Stimulated activated CD4-positive, alpha-beta T cell treated with anti-CD3 and anti-CD28 coated beads, Interleukin-4, amount 100 ng/mL, for 1 hour (primary cell): Measurements from ENCODE around the gene MAP3K21.

Experiments used
- DNase-seq: peaks from one replicate; pipeline ENCODE4 v3.0.0-alpha.2; 2020

MAP3K21 gene

DNA sequence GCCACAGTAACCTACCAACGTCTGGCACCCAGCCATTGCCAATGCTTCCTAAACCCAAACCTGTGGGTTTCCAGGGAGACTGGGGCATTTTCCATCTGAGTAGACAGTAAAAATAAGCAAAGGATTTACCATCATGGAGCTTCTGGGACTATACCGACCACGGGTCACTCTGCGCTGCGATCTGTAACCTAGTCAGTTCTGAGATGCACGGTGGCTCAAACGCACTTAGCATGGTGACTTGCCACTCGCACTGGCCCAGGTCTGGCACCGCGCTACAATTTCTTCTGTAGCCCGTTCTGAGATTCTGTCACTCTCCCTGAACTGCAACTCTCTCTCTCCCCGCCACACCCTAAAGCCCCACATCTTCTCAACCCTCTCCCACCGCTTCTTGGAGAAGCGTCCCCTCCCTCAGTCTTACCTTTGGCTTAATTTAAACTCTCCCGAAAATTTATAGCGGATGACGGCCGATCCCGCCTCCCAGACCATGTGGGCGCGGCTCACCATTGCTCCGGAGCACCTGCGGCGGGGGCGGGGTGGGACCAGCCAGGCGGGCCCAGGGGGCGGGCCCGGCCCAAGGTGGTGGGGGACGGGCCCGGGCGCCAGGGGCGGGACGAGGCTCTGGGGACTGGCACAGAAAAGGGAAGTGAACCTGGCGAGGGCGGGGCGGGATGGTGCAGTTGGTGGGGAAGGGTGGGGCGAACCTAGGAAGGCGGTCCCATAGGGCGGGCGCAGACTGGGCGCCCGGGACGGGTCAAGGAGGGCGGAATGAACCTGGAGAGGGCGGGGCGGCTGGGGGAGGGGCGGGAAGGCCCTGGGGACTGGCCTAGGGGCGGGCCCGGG is 493 bp upstream of the MAP3K21 start:
- peak; percentile 84 for DNase-seq

DNA sequence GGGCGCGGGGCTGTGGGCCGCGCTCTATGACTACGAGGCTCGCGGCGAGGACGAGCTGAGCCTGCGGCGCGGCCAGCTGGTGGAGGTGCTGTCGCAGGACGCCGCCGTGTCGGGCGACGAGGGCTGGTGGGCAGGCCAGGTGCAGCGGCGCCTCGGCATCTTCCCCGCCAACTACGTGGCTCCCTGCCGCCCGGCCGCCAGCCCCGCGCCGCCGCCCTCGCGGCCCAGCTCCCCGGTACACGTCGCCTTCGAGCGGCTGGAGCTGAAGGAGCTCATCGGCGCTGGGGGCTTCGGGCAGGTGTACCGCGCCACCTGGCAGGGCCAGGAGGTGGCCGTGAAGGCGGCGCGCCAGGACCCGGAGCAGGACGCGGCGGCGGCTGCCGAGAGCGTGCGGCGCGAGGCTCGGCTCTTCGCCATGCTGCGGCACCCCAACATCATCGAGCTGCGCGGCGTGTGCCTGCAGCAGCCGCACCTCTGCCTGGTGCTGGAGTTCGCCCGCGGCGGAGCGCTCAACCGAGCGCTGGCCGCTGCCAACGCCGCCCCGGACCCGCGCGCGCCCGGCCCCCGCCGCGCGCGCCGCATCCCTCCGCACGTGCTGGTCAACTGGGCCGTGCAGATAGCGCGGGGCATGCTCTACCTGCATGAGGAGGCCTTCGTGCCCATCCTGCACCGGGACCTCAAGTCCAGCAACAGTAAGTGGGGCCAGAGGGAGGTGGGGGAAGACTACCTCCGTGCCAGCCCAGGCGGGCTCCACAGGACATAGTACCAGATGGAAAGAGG is 808 bp downstream of the MAP3K21 start:
- DNase-seq, result peak; percentile 31

DNA sequence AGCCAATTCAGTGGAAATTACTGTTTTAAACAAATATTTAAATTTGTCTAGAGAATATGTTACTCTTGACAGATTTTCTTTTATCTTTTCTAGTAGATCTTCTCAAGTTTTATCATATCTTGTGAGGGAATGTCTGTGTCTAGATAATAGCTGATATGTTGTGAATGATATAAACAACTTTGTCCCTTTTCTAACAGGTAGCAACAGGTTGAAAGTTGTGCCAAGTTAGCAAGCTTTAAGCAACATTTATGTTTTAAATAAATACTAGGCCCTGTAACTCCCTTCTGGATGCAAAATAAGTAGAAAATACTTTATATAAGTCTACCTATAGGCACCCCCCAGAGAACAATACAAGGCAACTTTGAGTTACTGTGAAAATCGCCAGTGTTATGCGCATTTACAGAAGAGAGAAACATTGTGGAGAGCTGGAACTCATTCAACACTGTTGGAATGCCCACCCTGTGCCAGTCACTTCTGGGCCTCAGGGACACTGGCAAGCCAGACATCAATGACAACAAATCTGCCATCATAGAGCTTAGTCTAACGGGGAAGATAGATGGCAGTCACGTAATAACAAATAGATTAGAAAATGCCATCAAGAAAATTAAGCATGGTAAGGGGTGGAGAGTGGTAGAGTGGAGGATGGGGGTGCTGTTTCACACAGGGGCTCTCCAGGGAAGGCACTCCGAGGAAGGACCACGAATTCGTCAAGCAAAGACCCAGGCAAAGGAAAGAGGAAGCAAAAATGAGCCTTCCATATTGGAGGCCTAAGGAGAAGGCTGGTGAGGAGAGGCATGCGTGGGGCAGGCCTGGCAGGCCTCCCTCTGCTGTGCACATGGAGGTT is 4.4 kb downstream of the MAP3K21 start:
- DNase-seq, result no peak

DNA sequence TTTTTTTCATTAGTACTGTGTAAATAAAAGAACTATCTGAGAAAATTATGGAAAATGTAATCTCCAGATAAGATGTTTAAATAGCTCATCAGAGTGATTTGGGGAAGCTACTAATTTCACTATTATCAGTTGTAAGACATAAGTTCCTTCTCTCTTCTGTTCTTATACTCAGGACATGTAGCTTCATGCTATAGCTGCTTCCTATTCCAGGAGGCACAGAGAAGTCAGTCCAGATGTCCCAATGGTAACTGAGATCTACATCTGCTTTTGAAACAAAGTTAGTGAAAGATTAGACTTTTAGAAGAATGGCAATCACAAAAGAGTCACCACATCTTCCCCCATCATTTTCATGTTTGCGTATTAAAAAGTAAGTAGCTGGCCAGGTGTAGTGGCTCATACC is 5.6 kb downstream of the MAP3K21 start:
- no peak for DNase-seq

DNA sequence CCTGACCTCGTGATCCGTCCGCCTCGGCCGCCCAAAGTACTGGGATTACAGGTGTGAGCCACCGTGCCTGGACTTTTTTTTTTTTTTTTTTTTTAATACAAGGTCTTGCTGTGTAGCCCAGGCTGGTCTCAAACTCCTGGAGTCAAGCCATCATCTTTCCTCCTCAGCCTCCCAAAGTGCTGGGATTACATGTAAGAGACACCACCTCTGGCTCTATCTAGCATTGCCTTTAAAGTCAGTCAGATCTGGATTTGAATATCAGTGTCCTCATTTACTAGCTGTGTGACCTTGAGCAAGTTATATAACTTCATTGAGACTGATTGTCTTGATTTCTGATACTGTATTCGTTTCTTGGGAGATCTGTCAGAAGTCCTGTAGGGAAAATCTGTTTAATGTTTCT is 6.6 kb downstream of the MAP3K21 start:
- no peak for DNase-seq

DNA sequence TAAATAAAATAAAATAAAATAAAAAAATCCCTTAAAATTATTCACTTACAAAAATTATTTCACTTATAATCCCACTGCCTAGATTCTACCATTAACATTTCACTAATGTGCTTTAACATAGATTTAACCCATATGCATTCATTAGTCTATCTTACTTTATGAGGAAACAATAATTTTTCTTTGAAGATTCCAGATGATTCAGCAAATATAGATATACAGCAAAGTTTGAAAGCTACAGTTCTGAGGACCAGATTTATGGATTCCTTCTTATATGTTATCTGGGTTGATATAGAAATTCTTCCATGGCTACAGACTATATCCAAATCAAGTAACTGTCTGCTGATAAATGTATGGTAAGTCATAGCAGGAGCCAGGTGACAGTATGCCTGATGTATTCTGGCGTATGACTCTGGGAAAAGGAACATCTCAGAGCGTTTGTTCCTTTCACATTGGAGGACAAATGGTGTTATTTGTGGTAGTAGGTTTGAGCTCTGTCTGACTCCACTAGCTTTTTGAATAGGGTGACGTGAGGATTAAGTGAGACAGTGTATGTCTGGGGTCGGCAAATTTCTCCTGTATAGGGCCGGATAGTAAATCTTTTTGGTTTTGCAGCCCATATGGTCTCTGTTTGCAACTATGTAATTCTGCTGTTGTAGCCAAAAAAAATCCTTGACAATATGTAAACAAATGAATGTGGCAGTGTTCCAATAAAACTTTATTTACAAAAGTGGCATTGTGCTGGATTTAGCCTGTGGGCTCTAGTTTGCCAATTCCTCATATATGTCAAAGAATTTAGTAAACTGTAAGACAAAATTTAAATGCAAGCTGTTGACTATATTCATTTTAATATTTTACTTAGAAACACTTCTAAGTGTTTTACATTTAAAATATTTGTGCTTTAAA is 9.3 kb downstream of the MAP3K21 start:
- no peak for DNase-seq

DNA sequence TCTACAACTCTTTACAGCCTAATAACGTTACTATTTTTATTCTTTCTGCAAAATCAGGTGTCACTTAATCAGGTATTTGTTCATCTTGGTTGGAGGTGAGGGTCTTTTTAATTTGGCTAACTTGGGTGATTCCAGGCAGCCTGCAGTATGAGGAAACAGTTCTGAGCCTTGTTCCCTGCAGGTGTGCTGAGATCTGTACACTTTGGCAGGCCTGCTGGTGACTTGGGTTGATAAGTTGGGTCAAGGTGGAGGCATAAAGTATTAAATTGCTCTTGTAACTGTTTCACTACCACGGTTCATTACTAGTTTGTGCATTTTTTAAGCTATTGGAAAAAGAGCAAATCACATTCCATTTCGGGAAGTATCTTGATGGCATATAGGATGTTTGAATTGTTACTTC is 10.0 kb downstream of the MAP3K21 start:
- no peak for DNase-seq

DNA sequence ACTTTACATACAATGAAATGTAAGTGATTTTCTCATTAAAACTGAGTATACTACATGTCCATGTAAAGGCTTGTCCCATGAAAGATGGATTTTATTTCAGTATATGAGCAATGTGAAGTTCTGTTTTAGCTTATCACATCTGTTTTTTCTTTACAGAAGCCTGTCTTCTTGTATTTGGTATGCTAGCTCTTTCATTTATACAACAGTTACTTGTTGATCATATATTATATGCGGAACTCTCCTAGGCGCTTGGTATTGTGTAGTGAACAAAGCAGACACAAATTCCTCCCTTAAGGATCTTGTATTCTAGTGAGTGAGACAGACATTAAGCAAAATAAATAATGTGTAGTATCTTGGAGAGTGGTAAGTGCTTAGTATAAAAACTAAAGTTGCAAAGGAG is 10.6 kb downstream of the MAP3K21 start:
- no peak for DNase-seq

DNA sequence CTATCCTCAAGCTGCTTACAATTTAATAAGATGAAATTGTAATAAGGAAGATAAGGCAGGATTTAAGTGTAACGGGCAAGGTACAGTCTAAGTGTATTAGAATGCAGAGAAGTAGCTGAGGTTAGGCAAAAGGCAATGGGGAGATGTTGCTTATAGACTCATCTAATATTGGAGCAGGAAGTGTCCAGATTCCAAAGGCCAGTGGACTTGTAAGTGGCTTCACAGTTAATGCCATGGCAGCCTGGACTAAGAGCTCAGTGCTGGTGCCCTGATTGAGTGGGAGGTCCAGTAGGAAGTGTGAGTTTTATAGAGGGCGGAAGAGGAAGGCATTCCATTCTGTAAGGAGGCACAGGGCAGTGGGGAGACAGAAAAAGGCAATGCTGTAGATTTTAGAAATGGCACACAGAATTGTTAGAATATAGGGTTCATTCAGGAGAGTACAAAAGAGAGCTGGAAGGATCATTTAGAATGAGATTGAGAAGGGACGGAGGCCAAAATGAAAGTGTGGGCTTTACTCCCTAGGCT is 12.6 kb downstream of the MAP3K21 start:
- no peak for DNase-seq

DNA sequence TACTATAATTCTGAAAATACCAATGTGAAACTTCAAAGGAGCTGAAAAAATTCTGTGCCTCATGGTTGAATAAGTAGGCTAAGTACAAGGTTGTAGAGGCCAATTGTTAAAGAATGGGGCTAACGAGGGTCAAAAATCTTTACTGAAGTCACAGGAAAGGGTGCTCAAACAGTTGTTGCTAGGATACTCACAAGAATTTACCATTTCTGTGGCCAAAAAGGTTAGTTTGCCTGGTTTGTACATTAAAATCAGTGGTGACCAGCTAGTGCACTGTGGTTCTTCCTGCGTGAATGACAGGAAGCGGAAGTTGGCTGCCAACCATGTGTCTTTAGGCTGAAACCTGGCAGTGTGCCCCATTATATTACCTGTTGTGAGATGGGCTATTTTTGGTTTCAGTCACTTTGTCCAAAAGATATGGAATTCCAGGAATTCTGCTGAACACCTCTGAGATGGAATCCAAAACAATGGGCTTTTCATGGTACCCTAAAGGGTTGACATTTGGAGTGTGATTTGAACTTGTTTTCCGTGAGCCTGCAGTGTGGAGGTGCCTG is 13.5 kb downstream of the MAP3K21 start:
- DNase-seq, result no peak

DNA sequence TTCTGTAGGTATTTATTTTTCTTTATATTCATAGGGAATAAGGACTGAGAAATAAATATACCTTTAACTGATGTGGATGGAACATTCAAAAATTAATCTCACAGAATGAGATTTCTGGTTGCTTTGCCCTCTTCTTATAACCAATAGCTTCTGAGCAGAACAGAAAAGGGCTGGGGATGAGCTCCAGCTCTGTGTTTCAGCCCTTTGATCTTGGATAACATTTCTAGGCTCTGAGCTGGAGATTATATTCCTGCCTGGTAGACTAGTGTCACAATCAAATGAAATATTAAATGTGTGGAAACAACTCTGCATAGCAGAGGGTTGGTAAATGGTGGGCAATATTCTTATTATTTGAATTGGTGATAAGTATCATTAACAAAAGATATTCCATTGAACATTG is 14.6 kb downstream of the MAP3K21 start:
- DNase-seq, result no peak

DNA sequence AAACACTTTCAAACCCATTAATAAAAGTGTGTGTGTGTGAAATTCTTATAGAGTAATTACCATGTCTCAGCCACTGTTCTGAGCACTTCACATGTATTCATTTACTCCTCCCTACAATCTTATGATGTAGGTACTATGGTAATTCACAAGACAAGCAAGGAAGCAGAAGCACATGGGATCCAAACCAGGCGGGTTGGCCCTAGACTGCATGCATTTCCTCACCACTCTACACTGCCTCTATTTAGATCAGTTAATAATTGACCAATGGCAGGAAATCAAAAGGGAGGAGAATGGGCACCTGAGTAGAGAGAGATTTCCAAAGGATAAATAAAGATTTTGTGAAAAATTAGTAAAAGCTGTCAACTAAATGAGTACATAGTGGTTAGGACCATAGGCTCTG is 15.7 kb downstream of the MAP3K21 start:
- DNase-seq, result no peak

DNA sequence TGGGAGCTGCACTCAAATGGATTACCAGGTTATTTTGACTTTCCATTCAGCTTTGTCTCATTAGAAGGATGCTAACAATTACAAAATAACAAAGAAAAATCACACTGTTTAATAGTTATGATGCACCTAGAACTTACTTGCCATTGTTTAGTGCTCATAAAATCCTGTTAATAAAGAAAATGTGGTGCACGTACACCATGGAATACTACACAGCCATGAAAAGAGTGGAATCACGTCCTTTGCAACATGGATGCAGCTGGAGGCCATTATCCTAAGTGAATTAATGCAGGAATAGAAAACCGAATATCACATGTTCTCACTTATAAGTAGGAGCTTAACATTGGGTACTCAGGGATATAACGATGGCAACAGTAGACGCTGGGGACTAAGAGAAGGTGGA is 19.8 kb downstream of the MAP3K21 start:
- no peak for DNase-seq

DNA sequence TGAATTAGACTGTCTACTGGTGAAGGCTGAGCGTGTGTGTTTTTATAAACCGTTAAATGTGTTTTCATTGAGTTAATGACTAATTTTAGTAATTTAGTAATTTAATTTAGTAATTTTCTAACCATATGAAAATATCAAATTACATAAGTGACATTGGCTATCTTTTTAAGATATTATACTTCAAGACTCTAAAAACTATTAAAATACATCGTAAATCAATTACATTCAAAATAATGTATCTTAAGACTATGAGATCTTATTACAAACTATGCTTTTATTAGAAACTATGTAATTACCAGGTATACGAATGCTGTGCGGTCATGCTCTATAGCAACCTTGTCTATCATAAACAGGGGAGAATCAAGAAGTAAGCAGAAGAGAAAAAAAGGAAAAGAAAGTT is 21.6 kb downstream of the MAP3K21 start:
- DNase-seq, result no peak

DNA sequence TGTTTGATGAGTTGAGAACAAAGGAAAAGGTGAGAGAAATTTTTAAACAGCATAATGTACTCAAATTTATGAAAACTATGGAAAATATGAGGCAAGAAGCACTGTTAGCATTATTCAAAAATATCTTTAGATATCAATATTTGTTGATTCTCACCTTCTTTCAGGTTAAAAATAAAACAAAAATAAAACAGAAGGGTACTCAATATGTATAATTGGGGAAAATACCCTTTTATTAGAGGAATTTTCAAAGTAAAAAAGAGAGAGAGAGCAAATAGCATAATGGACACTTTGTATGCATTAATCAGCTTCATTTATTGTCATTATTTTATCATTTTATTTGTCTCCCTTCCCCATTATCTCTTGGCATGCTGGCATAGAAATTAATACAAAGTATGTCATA is 27.5 kb downstream of the MAP3K21 start:
- DNase-seq, result no peak

DNA sequence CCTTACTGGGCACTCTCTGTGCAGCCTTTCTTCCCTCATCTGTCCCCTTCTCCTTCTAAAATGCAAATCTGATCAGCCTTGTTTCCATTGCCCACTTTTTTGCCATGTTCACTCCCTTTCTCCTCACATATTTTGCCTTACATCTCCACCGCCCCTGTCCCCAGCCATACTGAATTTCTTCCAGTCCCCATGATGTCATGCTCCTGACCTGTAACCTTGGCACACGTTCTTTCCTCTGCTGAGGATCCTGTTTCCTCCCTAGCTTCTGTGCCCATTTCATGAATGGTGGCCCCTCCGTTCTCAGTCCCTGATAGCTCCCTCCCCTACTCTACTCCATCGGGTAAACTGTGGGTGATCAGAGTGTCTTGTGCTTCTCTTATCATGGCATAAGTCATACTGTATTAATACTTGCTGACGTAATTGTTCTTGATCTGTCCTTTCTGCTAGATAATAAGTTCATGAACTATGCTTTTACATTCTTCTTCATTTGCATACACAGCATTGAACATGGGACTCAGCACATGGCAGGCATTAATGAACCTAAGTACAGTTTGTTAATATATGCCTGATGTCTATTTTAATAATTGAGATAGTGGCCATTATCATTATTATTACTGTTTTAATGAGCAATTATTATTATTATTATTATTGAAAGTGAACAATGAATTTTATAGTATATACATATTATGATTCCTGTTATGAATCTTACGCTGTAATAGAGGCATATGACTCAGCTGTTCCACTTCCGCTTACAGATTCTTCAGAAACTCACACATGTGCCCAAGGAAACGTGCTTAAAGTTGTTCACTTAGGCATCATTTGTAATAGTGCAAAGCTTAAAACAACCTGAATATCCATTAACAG is 28.5 kb downstream of the MAP3K21 start:
- no peak for DNase-seq

DNA sequence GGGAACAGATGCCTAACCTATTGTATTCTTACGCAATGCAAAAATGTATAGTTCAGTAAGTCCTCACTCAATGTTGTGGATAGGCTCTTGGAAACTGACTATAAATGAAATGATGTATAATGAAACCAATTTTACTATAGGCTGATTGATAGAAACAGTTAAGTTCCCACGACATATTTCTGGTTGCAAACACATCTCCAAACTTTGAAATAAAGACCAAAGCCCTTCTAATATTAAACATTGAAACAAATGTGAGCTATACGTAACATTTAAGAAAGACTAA is 29.1 kb downstream of the MAP3K21 start:
- no peak for DNase-seq

DNA sequence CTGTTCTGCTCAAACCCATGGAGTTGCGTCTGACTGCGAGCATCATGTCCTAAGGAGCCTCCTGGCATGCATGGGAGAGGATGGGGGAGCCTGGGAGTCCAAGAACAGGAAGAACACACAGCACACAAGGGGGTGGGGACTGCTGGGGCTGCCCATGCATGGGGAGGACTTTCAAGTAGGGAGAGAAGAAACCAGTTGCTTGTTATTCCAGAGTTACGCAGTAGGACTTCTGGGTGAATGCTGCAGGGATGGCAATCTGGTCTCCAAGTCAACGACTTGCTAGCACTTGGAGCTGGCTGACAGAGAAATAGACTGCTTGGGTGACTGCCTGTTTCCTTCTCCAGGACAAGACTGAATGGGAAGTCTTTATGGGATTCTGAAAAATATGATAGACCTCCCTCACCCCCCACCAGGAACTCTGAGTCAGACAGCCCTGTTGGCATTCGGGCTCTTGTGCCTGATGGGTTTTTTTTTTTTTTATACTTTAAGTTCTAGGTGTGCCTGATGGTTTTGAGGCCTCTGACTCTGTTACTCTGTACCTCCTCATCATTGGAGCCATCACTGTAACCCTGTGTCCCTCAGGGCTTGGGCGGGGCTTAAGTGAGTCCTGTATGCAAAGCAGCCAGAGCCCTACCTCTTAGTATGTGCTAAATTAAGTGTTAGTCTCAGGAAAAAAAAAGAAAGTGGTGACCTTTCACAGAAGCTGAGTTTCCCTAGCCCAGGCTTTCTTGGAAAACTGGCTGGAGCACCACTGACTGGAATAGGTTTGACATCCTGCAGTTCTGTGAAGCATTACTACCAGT is 30.3 kb downstream of the MAP3K21 start:
- no peak for DNase-seq

DNA sequence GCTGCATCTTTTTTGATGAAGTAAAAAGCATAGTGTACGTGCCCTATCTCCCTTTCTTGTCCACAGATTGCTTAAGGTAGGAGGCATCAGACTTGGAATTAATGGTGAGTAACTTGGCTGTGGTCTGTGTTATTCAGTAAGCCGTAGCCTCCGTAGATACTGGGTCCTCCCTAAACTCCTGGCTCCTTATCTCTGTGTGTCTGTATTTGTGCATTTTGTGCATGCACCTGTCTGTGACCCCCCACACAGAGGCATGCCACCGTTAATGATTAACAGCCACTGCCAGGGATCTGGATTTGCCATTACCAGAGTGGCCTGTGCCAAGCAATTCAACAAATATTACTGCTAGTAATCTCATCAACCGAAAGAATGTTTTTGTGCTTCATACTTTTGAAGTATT is 31.9 kb downstream of the MAP3K21 start:
- no peak for DNase-seq

DNA sequence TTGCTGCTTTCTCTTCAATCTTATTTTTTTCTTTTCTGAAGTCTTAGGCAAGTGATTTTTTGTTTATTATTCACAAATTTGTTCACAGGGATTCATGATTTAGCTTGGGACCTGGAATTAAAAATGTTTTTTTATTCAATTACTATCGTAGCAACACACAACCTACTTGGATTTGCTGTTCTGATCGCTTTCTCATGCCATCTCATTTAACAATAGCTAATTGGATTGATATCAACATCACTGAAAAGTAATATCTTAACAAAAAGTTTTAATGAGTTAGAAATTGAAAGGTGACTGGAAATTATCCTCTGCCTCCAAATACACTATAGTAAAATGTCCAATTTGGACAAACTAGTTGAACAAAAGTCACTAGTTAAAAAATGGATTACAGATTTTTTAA is 32.4 kb downstream of the MAP3K21 start:
- DNase-seq, result no peak
